CD14-positive monocyte (primary cell): ENCODE data around the gene IRS2. TPM values are rescaled to one million over a fixed set of nuclear protein-coding genes. Genes with fewer than 3 reads are reported as not detected.

Experiments used
- DNase-seq, 3 donors: peaks; one replicate each; pipeline ENCODE4 v3.0.0-alpha.2; 2011 to 2022
- H2AFZ ChIP-seq: 2 replicates; pipeline ENCODE4 v1.6.0; 2012; ENCODE audit warnings: mild to moderate bottlenecking, low read depth, low read length, inconsistent platforms; ENCODE audit not compliant: insufficient read depth, poor library complexity, severe bottlenecking
- H3K27ac ChIP-seq, 2 donors: 1 replicate in 1 of 2; 2 replicates in 1 of 2; pipeline ENCODE4 v1.5.1; 2012 to 2013; ENCODE audit warnings: low read length in 2 of 2, control low read depth in 1 of 2, inconsistent platforms in 1 of 2, low read depth in 1 of 2, mild to moderate bottlenecking in 1 of 2
- H3K27me3 ChIP-seq, 2 donors: one replicate each; pipeline versions ENCODE4 v1.6.0 to v1.6.1; 2011 to 2013; ENCODE audit warnings: low read length in 2 of 2; ENCODE audit not compliant: control insufficient read depth in 2 of 2, insufficient read depth in 2 of 2
- H3K36me3 ChIP-seq, 2 donors: replicated peaks in 1 of 2; 1 replicate in 1 of 2; 2 replicates in 1 of 2; pipeline versions ENCODE4 v1.5.1 to v1.6.1; 2012 to 2013; ENCODE audit warnings: low read length in 2 of 2, control low read depth in 1 of 2, inconsistent platforms in 1 of 2, mild to moderate bottlenecking in 1 of 2; ENCODE audit not compliant: insufficient read depth in 2 of 2, control insufficient read depth in 1 of 2
- H3K4me1 ChIP-seq, 2 donors: 1 replicate in 1 of 2; 2 replicates in 1 of 2; pipeline versions ENCODE4 v1.5.1 to v1.6.1; 2012 to 2013; ENCODE audit warnings: low read length in 2 of 2, control low read depth in 1 of 2, inconsistent platforms in 1 of 2, mild to moderate bottlenecking in 1 of 2, moderate library complexity in 1 of 2; ENCODE audit not compliant: insufficient read depth in 2 of 2, control insufficient read depth in 1 of 2
- H3K4me2 ChIP-seq: replicated peaks from 2 replicates; pipeline ENCODE3; 2012; ENCODE audit warnings: low read length, moderate library complexity, mild to moderate bottlenecking; ENCODE audit not compliant: poor library complexity, severe bottlenecking; ENCODE audit errors: extremely low read depth
- H3K4me3 ChIP-seq, 3 experiments: fragments of 200-600 bp in 1 of 3; sonication (generic) in 1 of 3; replicated peaks in 1 of 3; 1 replicate in 2 of 3; 2 replicates in 1 of 3; pipeline ENCODE4 v1.5.1; 2011 to 2013; ENCODE audit warnings: low read length in 3 of 3, mild to moderate bottlenecking in 3 of 3, control low read depth in 2 of 3, low read depth in 2 of 3, inconsistent platforms in 1 of 3, moderate library complexity in 1 of 3
- H3K79me2 ChIP-seq: 2 replicates; pipeline ENCODE4 v1.6.0; 2012; ENCODE audit warnings: mild to moderate bottlenecking, control low read depth, inconsistent platforms, low read length, moderate library complexity; ENCODE audit not compliant: insufficient read depth
- H3K9ac ChIP-seq: 2 replicates; pipeline ENCODE4 v1.6.0; 2017; ENCODE audit warnings: low read length, mild to moderate bottlenecking; ENCODE audit not compliant: insufficient read depth, poor library complexity, severe bottlenecking
- H3K9me3 ChIP-seq, 2 donors: replicated peaks in 1 of 2; 1 replicate in 1 of 2; 2 replicates in 1 of 2; pipeline versions ENCODE4 v1.5.1 to v1.6.1; 2012 to 2013; ENCODE audit warnings: low read length in 2 of 2, control low read depth in 1 of 2; ENCODE audit not compliant: control insufficient read depth in 1 of 2, insufficient read depth in 1 of 2
- H4K20me1 ChIP-seq: 2 replicates; pipeline ENCODE4 v1.6.0; 2012; ENCODE audit warnings: mild to moderate bottlenecking, low read length, control low read depth, moderate library complexity; ENCODE audit not compliant: insufficient read depth
- H3K27ac Mint-ChIP-seq, 7 donors: one replicate each; pipeline ENCODE4 v1.8.0; 2020; ENCODE audit warnings: mild to moderate bottlenecking in 7 of 7, mixed read lengths in 7 of 7, moderate library complexity in 6 of 7, inconsistent platforms in 2 of 7
- H3K27me3 Mint-ChIP-seq, 3 donors: one replicate each; pipeline ENCODE4 v1.8.0; 2021 to 2022; ENCODE audit warnings: low read depth in 3 of 3, mild to moderate bottlenecking in 3 of 3, mixed read lengths in 3 of 3, moderate library complexity in 3 of 3, inconsistent platforms in 1 of 3
- H3K36me3 Mint-ChIP-seq, 2 donors: one replicate each; pipeline ENCODE4 v1.8.0; 2020; ENCODE audit warnings: mixed read lengths in 2 of 2, inconsistent platforms in 1 of 2, mild to moderate bottlenecking in 1 of 2
- H3K4me1 Mint-ChIP-seq: one replicate; pipeline ENCODE4 v1.8.0; 2020; ENCODE audit warnings: mild to moderate bottlenecking, mixed read lengths
- H3K4me3 Mint-ChIP-seq, 2 donors: one replicate each; pipeline ENCODE4 v1.8.0; 2020; ENCODE audit warnings: mild to moderate bottlenecking in 2 of 2, mixed read lengths in 2 of 2, moderate library complexity in 1 of 2
- H3K9me3 Mint-ChIP-seq, 7 donors: one replicate each; pipeline ENCODE4 v1.8.0; 2020 to 2022; ENCODE audit warnings: mixed read lengths in 7 of 7, mild to moderate bottlenecking in 6 of 7, moderate library complexity in 6 of 7, inconsistent platforms in 2 of 7
- WGBS: methylation state at CpG from one replicate; pipeline ENCODE4 v1.1.5; 2013; ENCODE audit warnings: missing lambda C conversion rate; ENCODE audit not compliant: insufficient coverage; 5-methylcytosine and 5-hydroxymethylcytosine counted together
- intact Hi-C, 2 donors: fragments of 100-400 bp; cut with micrococcal nuclease; formaldehyde crosslinking; loops; one replicate each; pipeline versions ENCODE4 v1.15.0 to v1.15.1; 2023
- polyA plus RNA-seq, 3 donors: library from polyadenylated mRNA; depleted of rRNA in 1 of 3; unstranded in 2 of 3; stranded (reverse) in 1 of 3; fragments of 300-500 nt in 2 of 3; fragments of >200 nt in 1 of 3; fragmentation: Illumina TruSeq in 2 of 3; gene quantifications; 1 replicate in 2 of 3; 2 replicates in 1 of 3; pipeline ENCODE4 v1.2.3, GENCODE V29; 2012 to 2021
- TF ChIP-seq, protein P1 (sequence below): fragments of 200-600 bp; IDR thresholded peaks from one replicate; pipeline ENCODE4 v1.8.0; 2022; ENCODE audit warnings: antibody characterized with exemption, mild to moderate bottlenecking

Gene IRS2
- polyA plus RNA-seq, 3 donors, result 2.4 to 27.1 (median 3.5) TPM

DNA sequence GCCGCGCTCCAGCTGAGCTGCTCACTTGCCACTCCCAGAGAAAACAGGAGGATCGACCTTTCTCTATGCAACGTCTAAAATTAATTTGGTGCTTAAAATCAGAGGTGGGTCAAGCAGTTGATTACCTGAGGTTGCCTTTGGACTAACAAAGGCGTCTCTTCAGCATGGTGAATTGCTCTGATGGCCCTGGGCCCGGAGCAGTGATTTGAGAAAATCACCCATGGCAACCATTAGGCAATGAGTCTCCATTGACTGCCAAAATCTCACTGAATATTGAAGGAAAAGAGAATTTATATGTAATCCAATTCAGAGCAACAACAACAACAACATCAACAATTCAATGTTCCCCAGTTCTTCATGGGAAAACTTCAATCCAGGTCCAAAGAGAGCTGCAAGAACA is 61.8 kb downstream of the IRS2 start:
- H4K20me1 ChIP-seq, result no peaks in the 10 kb centered on the region
- H3K4me2 ChIP-seq, result no peak overlapping the region
- H3K4me1 ChIP-seq, result peaks cover 13% of the 10 kb centered on the region in 2 donors
- 78% methylated on average over 5 of the region's 6 CpGs for WGBS
- no peak overlapping the region for H3K27ac ChIP-seq
- TF ChIP-seq, protein P1, sequence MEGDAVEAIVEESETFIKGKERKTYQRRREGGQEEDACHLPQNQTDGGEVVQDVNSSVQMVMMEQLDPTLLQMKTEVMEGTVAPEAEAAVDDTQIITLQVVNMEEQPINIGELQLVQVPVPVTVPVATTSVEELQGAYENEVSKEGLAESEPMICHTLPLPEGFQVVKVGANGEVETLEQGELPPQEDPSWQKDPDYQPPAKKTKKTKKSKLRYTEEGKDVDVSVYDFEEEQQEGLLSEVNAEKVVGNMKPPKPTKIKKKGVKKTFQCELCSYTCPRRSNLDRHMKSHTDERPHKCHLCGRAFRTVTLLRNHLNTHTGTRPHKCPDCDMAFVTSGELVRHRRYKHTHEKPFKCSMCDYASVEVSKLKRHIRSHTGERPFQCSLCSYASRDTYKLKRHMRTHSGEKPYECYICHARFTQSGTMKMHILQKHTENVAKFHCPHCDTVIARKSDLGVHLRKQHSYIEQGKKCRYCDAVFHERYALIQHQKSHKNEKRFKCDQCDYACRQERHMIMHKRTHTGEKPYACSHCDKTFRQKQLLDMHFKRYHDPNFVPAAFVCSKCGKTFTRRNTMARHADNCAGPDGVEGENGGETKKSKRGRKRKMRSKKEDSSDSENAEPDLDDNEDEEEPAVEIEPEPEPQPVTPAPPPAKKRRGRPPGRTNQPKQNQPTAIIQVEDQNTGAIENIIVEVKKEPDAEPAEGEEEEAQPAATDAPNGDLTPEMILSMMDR, result no peak
- no peak overlapping the region for H3K4me3 ChIP-seq
- H2AFZ ChIP-seq, result no peak overlapping the region
- DNase-seq, result no peak
- no peak overlapping the region for H3K4me3 Mint-ChIP-seq
- no peaks in the 10 kb centered on the region for H3K27me3 ChIP-seq
- H3K9ac ChIP-seq, result no peak overlapping the region
- no peaks in the 10 kb centered on the region for H3K36me3 ChIP-seq
- H3K9me3 ChIP-seq, result no peaks in the 10 kb centered on the region
- peaks cover 27% of the 10 kb centered on the region for H3K4me1 Mint-ChIP-seq
- H3K27me3 Mint-ChIP-seq, result peaks cover 2 to 6% (median 2%) of the 10 kb centered on the region in 3 donors
- H3K27ac Mint-ChIP-seq, result peak overlapping the region in 1 of 7 donors; percentile 3
- H3K9me3 Mint-ChIP-seq, result no peaks in the 10 kb centered on the region
- intact Hi-C loops, result loop anchor here in 1 of 2 donors (5.0 kb wide), 1 partner anchor 58 kb away; no protein-coding TSS in a partner anchor
- no peaks in the 10 kb centered on the region for H3K36me3 Mint-ChIP-seq
- no peaks in the 10 kb centered on the region for H3K79me2 ChIP-seq

DNA sequence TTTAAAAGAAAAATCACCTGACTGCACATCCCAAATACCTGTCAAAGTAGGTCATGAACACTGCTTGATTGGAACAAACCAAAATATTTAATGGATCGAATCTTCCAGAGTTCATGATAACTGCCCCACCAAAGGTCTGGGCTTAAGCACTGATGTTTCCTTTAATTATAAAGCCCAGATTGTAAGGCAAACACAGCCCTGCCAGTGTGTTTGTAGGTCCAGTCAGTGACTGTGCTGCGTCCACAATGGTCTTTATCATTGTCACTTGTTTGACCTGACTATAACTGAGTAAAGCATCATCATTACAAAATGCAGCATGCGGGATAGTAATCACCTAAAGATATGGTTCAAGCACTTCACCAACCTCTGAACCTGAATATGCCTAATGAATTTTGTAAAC is 63.3 kb downstream of the IRS2 start:
- Mint-ChIP-seq H3K27me3 (peaks cover 0 to 2% (median 0%) of the 10 kb centered on the region in 3 donors), H3K4me1 (peaks cover 20% of the 10 kb centered on the region), H3K27ac (no peak overlapping the region), H3K9me3 (no peaks in the 10 kb centered on the region), H3K36me3 (no peaks in the 10 kb centered on the region), H3K4me3 (no peak overlapping the region)
- Histone ChIP-seq H3K27ac (no peak overlapping the region), H3K4me1 (peaks cover 13% of the 10 kb centered on the region in 2 donors), H3K36me3 (no peaks in the 10 kb centered on the region), H3K27me3 (no peaks in the 10 kb centered on the region), H2AFZ (no peak overlapping the region), H3K4me2 (no peak overlapping the region), H3K9ac (no peak overlapping the region), H4K20me1 (no peaks in the 10 kb centered on the region), H3K4me3 (no peak overlapping the region), H3K9me3 (no peaks in the 10 kb centered on the region), H3K79me2 (no peaks in the 10 kb centered on the region)
- TF ChIP-seq, protein P1, result no peak
- WGBS, result 80% methylated on average over 1 of the region's 3 CpGs
- intact Hi-C loops, result loop anchor here in 1 of 2 donors (5.0 kb wide), 1 partner anchor 59 kb away; no protein-coding TSS in a partner anchor
- DNase-seq, result no peak
